ENCODE measurements around the gene BEST4. TPM values are rescaled to one million over a fixed set of nuclear protein-coding genes. Genes with fewer than 3 reads are reported as not detected.
"Not testable (repeated sequence)": the region's sequence is repeated elsewhere in the genome, so short reads cannot be mapped to it uniquely, and the experiment has no call there.

BEST4 gene
- total RNA-seq, 1 donor from 2014 or later, result 0.12 TPM

GRCh38 chr1:44817771-44818495, 30.0 kb upstream of the BEST4 start:
- no peak for TF ChIP-seq CTCF (conservative IDR thresholded peaks at IDR 0.05; ENCODE audit: low read depth, low read length)
- DNase-seq (ENCODE audit: low read depth), result no peak
- no peak overlapping the region for H3K4me3 ChIP-seq (ENCODE audit: low read depth, low read length)

- TF ChIP-seq CTCF (conservative IDR thresholded peaks at IDR 0.05; ENCODE audit: low read depth, low read length), result no peak
- H3K4me3 ChIP-seq (ENCODE audit: low read depth, low read length), result no peak overlapping the region
- no peak for DNase-seq (ENCODE audit: low read depth)
These were observed 29.3 kb upstream of the BEST4 start for GRCh38 chr1:44817307-44817706.

GRCh38 chr1:44815926-44816325, 28.0 kb upstream of the BEST4 start:
- DNase-seq (ENCODE audit: low read depth); H3K4me3 ChIP-seq (ENCODE audit: low read depth, low read length): not testable (repeated sequence)

- no peak for TF ChIP-seq CTCF (conservative IDR thresholded peaks at IDR 0.05; ENCODE audit: low read depth, low read length)
- no peak for DNase-seq (ENCODE audit: low read depth)
- H3K4me3 ChIP-seq (ENCODE audit: low read depth, low read length), result peak overlapping the region; percentile 53
These were observed 25.0 kb upstream of the BEST4 start for GRCh38 chr1:44812822-44813543.

- no peak for DNase-seq (ENCODE audit: low read depth)
- TF ChIP-seq CTCF (conservative IDR thresholded peaks at IDR 0.05; ENCODE audit: low read depth, low read length), result no peak
- no peak overlapping the region for H3K4me3 ChIP-seq (ENCODE audit: low read depth, low read length)
These were observed 23.3 kb upstream of the BEST4 start for GRCh38 chr1:44811234-44811633.

- H3K4me3 ChIP-seq (ENCODE audit: low read depth, low read length); DNase-seq (ENCODE audit: low read depth): not testable (repeated sequence)
These were observed 22.8 kb upstream of the BEST4 start for GRCh38 chr1:44810762-44811105.

GRCh38 chr1:44810101-44810761, 22.3 kb upstream of the BEST4 start:
- no peak overlapping the region for H3K4me3 ChIP-seq (ENCODE audit: low read depth, low read length)
- DNase-seq (ENCODE audit: low read depth), result no peak
- TF ChIP-seq CTCF (conservative IDR thresholded peaks at IDR 0.05; ENCODE audit: low read depth, low read length), result no peak
